Renal cortex interstitium (tissue), 11 donors: Measurements from ENCODE around the gene CST7. TPM values are rescaled to one million over a fixed set of nuclear protein-coding genes. Genes with fewer than 3 reads are reported as not detected.
"Not testable (repeated sequence)": the region's sequence is repeated elsewhere in the genome, so short reads cannot be mapped to it uniquely, and the experiment has no call there.

Experiments
- DNase-seq, 11 donors: peaks; one replicate each; pipeline ENCODE4 v3.0.0-alpha.2; 2013; ENCODE audit warnings: low read depth in 9 of 11, low spot score in 4 of 11; ENCODE audit errors: extremely low read depth in 1 of 11
- polyA plus RNA-seq, 3 donors: library from polyadenylated mRNA; unstranded; fragments of 120-200 nt; gene quantifications; one replicate each; pipeline ENCODE4 v1.2.1, GENCODE V29; 2013; ENCODE audit not compliant: insufficient read length in 3 of 3

Gene CST7
- polyA plus RNA-seq, 3 donors, result 0.33 to 0.38 (median 0.34) TPM

DNA sequence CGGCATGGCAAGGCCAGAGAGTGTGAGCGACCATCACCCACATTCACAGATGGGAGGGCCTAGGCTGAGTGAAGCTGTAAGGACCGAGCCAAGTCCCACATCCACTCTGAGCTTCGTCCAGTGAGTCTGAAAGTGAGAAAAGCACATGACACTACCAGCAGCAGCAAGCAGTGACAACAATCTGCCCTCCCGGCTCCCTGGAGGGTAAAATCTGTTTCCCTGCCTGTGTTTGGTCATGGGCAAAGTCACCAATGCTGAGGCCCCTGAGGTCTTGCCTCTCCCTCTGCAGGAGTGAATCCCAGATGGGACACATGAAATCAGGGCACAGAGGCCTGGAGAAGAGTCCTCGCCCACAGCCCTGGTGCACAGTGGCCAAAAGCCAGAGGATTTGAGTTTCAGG is 6.4 kb upstream of the CST7 start:
- DNase-seq, result no peak

DNA sequence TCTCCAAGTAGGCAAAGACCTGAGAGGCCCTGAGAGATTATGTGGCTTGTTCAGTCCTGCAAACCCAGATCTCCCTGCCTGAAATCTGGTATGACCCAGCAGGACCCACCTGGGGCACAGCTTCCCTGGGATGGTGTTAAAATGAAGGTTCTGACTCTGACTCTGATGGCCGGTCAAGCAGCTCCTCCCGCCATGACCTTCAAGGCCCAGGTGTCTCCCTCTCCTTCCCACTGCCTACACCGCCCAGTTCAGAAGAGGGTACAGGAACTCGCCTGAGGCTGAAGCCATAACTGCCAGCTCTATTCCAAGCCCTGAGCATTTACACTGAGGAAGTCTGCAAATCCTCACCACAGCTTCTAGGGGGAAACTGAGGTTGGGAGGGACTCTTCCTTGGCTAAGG is 5.9 kb upstream of the CST7 start:
- no peak for DNase-seq

DNA sequence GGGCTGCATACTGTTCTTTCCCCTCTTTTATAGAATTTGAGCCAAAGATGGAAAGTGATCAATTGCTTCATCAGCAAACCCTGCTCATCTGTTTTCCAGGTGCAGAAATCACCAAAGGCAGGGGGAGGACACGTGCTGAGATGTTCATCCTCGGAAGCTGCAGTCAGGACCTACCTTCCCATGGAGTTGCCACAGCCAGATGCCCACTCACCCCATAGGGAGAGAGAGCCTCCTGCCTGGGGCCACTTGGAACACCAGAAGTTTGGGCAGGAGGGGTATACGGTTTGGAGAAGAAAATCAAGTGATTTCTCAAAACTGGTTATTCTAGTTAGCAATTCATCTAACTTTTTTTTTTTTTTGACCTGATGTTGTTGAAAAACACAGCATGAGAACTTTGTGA is 5.3 kb upstream of the CST7 start:
- DNase-seq, result no peak

GRCh38 chr20:24946376-24946775 is 2.7 kb upstream of the CST7 start:
- not testable (repeated sequence) for DNase-seq

DNA sequence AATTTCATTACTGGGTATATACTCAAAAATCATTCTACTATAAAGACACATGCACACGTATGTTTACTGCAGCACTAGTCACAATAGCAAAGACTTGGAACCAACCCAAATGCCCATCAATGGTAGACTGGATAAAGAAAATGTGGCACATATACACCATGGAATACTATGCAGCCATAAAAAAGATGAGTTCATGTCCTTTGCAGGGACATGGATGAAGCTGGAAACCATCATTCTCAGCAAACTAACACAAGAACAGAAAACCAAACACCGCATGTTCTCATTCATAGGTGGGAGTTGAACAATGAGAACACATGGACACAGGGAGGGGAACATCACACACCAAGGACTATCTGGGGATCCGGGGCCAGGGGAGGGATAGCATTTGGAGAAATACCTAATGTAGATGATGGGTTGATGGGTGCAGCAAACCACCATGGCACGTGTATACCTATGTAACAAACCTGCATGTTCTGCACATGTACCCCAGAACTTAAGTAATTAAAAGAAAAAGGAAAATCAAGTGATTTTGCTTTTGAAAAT is 602 bp upstream of the CST7 start:
- not testable (repeated sequence) for DNase-seq

GRCh38 chr20:24949756-24950127 is 673 bp downstream of the CST7 start:
- no peak for DNase-seq

DNA sequence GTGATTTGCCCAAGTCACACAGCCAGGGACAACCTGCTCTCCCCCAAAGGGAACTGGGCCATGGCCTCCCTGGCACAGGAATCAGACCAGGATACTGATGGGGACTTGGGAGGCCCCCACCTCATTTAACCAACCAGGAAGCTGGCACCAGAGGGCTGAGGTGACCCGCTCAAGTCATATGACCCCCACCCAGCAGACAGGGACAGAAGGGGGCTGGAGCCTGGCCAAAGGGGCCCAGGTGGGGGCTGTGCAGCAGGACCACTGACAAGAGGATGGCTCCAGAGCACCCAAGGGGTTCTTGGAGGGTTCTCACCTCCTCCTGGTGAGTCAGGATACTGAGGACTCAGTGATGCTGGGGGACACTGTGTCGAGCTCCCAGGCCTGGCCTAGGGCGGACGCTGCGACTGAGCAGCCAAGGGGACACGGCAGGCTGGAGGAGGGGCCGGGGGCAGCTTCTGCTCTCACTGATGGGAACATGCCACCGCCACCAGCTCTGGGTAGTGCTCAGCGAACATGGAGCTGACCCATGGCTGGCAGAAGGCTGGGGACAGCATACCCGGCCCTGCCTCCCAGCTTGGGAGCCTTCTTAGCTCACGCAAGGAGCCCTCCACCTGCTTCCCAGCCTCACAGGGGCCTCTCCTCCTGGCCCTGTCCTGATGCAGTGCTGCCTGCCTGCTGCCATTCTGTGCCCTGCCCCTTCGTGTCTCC is 1.2 kb downstream of the CST7 start:
- no peak for DNase-seq

GRCh38 chr20:24950836-24951525 is 1.9 kb downstream of the CST7 start:
- no peak for DNase-seq

- no peak for DNase-seq
These were observed 2.5 kb downstream of the CST7 start for GRCh38 chr20:24951536-24952083.

- DNase-seq, result no peak
These were observed 3.5 kb downstream of the CST7 start for GRCh38 chr20:24952376-24953208.

- DNase-seq, result no peak
These were observed 4.1 kb downstream of the CST7 start for GRCh38 chr20:24953209-24953575.

DNA sequence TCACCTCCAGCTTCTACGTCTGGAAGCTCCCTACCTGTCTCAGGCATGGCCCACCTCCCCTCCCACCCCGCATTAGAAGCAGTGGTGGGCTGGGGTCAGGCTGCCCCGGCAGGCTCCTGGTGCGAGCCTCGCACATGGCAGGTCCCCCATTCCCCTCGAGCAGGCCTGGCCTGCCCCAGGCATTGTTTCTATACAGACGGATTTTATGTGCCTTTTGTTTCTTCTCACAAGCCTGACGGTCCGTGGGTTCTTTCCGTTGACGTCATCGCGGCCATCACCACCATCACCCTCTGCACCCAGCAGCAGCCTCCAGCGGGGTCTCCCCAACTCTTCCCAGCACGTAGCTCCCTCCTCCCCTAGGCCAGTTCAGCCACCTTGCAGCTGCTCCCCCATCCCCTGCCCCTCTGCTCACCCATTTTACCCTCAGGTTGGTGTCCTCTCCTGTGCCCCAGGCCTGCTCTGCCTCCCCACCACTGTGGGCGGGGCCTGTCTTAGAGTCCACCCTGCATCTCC is 4.6 kb downstream of the CST7 start:
- no peak for DNase-seq

DNA sequence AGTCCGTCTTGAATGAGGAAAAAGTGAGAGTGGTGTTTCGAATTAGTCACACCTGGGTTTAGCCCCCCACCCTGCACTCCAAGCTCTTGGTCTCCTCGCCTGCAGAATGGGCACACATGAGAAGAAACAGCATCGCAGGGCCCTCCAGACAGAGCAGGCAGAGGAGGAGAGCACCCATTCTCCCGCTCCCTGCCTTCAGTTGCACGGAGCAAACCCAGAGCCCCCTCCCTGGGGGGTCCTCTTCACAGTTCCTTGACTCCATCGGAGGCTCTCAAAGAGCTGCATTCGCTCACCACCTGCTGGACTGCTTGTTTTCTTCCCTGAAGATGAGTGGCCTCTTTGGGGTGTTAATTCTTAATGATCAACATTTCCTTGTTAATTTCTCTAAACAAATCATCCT is 5.1 kb downstream of the CST7 start:
- DNase-seq, result no peak

DNA sequence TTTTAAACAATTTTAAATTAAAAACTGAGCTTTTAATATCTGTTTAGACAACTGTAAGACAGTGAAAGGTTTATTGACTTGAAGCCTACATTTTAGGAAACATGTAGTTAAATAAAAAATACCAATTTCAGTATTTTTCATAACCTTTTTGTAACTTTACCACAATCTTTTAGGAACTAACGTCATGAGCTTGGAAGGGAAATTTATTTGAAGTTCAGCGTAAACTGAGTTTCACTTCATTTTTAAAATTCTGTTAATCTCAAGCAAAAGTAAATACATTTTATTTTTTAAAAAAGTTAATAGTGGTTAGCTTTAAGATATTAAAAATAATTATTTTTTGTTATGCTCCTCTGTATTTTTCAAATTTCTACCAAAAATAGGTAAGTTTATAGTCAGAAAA is 5.5 kb downstream of the CST7 start:
- no peak for DNase-seq

- DNase-seq, result no peak
These were observed 6.0 kb downstream of the CST7 start for GRCh38 chr20:24955045-24955444.

DNA sequence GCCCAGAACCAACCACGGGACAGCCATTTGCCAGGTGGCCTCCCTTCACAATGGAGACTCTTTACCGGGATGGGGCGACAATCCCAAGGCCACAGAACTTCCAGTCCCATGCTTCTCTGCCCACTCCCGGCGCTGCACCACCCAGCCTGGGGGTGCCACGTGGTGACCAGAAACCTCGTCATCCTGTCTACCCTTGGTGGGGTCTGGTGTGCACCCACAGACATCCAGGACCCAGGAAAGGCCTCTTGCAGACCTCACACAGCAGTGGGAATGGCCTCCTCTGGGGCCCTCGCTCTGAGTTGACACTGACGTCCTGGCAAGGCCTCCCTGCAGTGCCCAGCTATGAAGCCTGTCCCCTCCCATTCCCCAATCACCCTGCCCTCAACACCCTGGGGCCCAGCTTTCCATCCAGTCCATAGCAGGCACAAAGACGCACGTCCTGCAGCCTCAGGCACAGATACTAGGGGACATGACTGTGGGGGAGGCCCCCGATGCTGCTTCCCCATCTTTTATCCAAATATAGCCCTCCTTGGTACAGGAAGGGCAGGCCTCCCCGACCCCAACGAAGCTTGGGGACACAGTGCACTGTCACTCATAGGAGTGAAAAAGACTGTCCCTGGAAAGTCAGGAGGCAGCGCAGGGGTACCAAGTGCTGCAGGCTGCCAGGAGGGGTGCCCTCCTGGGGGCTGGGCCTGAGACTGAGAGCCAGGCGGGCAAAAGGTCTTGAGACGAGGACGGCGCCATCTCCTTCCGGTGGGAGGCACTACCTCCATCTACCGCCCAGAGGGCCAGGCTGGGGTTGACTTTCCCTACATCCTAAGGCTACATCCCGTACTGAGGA is 7.2 kb downstream of the CST7 start:
- no peak for DNase-seq

GRCh38 chr20:24957326-24958016 is 8.4 kb downstream of the CST7 start:
- DNase-seq, result no peak
